Bronchial epithelial cell (primary cell): ENCODE data around the gene SGPL1. TPM values are rescaled to one million over a fixed set of nuclear protein-coding genes. Genes with fewer than 3 reads are reported as not detected.

Source experiments
- DNase-seq: peaks from one replicate; pipeline ENCODE4 v3.0.0-alpha.2; 2010; ENCODE audit warnings: low read depth
- FAIRE-seq: peaks from 2 replicates; lab custom pipeline; 2011; peaks lifted over from hg19 to GRCh38; lab: Jason Lieb, UNC
- H3K27me3 ChIP-seq: 2 replicates; pipeline ENCODE4 v1.5.1; 2011; ENCODE audit warnings: low read length; ENCODE audit not compliant: control insufficient read depth, insufficient read depth
- H3K36me3 ChIP-seq: 2 replicates; pipeline ENCODE4 v1.5.1; 2011; ENCODE audit warnings: low read length; ENCODE audit not compliant: control insufficient read depth, insufficient read depth
- H3K4me3 ChIP-seq: 2 replicates; pipeline ENCODE4 v1.5.1; 2011; ENCODE audit warnings: mild to moderate bottlenecking, low read depth, low read length, control low read depth
- total RNA-seq: library from RNA; depleted of rRNA; stranded (reverse); fragments of >200 nt; gene quantifications from 2 replicates; pipeline ENCODE4 v1.2.1, GENCODE V29; 2014
- TF ChIP-seq, protein P1 (sequence below): IDR thresholded peaks from 2 replicates; pipeline ENCODE4 v1.5.1; 2011; ENCODE audit warnings: mild to moderate bottlenecking, moderate library complexity, low read length, control low read depth, inconsistent platforms; ENCODE audit not compliant: insufficient read depth, severe bottlenecking

The SGPL1 gene
- total RNA-seq, 1 donor from 2014 or later, result 82.9 TPM

DNA sequence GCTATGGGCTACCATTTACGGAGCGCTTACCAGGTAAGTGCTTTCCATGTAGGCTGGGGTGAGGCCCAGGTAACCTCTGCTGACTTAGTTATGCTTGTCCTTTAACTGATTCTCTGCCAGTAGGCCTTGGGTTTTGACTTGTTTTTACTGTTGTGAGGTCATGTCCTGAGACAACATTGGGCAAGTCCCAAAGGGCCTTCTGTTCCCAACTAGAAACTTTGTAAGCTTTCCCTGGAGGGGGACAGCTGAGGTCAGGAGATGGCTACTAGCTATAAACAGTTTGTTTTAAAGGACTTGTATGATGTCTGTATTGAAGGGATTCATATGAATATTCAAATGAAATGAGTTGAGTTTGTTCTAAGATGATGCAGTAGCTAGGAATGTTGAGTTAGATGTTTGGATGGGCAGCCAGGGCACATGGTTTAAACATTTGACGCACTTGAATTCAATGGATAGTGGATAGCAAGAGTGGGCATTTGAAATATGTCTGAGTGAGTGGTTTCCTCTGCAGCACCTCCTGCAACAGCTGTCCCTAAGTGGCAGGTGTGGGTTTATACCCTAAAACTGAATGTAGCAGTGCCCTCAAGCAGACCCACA, 10.0 kb upstream of the SGPL1 start:
- no peaks in the 10 kb centered on the region for H3K27me3 ChIP-seq
- FAIRE-seq, result peak; percentile 62
- TF ChIP-seq, protein P1, sequence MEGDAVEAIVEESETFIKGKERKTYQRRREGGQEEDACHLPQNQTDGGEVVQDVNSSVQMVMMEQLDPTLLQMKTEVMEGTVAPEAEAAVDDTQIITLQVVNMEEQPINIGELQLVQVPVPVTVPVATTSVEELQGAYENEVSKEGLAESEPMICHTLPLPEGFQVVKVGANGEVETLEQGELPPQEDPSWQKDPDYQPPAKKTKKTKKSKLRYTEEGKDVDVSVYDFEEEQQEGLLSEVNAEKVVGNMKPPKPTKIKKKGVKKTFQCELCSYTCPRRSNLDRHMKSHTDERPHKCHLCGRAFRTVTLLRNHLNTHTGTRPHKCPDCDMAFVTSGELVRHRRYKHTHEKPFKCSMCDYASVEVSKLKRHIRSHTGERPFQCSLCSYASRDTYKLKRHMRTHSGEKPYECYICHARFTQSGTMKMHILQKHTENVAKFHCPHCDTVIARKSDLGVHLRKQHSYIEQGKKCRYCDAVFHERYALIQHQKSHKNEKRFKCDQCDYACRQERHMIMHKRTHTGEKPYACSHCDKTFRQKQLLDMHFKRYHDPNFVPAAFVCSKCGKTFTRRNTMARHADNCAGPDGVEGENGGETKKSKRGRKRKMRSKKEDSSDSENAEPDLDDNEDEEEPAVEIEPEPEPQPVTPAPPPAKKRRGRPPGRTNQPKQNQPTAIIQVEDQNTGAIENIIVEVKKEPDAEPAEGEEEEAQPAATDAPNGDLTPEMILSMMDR, result no peak

DNA sequence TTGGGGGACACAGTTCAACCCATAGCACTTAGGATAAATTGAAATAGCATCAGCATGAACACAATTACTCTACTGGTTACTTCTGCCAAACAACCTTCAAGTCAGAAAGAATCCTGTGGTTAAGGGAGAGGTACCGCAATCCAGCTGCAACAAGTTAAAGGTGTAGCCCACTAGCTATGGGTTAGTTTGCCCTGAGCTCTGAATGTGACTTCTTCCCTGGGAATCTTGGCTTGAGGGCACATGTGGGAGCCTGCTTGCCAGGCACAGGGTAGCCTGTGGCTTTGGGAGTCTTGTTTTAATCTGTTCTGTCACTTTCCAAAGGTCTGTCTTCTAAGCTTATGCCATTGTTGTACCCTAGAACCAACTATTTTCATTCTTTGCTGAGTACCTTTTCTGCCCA, 8.9 kb upstream of the SGPL1 start:
- DNase-seq (no peak), FAIRE-seq (no peak)
- TF ChIP-seq, protein P1, result no peak
- no peaks in the 10 kb centered on the region for H3K36me3 ChIP-seq
- H3K27me3 ChIP-seq, result no peaks in the 10 kb centered on the region
- no peak overlapping the region for H3K4me3 ChIP-seq

More for the DNA sequence above, 10.0 kb upstream of the SGPL1 start:
- H3K4me3 ChIP-seq, result no peak overlapping the region
- no peaks in the 10 kb centered on the region for H3K36me3 ChIP-seq
- DNase-seq, result no peak

DNA sequence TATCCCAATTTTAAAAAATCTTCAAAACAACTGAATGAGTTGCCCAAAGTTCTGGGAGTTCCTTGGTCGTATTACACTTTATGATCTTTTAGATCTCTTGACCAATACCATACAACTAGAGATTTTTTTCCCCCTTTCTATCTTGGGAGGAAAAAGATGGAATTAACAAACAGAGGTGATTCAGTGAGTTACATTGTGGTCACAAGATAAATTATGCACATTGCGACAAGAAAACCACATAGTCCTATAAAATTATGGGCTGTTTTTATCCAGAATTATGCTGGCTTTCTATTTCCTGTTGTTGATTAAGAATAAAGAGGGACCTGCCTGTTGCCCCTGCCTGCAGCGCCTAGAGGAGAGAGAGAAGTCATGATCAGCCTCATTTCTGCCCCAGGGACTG, 8.2 kb upstream of the SGPL1 start:
- DNase-seq (no peak), FAIRE-seq (no peak)
- Histone ChIP-seq H3K27me3 (no peaks in the 10 kb centered on the region), H3K36me3 (no peaks in the 10 kb centered on the region), H3K4me3 (no peak overlapping the region)
- TF ChIP-seq, protein P1, result no peak

DNA sequence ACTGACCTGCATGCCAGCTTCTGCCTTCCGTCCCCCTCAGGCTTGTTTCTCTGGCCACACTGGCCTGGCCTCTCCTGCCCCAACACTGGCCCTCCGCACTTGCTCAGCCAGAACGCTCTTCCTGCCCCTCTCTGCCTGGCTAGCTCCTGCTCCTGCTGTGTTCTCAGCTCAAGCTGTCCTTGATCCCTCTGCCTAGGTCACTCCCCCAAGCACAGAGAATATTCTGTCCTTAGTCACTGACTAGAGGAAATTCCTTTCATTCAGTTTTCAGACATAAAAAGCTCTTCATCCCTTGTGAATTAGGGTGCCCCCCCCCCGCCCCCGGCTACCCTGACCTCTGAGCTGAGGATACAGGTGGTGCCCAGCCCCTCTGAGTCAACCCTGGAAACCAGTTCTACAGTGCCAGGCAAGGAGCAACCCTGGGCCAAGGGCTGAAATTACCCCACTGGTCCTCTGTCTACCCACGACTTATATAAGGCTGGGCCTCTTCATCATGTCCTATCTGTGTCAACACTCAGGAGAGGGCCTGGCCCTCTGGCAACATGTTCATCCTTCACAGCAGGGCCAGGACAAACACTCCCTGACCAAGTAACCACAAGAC, 6.6 kb upstream of the SGPL1 start:
- H3K27me3 ChIP-seq, result no peaks in the 10 kb centered on the region

DNA sequence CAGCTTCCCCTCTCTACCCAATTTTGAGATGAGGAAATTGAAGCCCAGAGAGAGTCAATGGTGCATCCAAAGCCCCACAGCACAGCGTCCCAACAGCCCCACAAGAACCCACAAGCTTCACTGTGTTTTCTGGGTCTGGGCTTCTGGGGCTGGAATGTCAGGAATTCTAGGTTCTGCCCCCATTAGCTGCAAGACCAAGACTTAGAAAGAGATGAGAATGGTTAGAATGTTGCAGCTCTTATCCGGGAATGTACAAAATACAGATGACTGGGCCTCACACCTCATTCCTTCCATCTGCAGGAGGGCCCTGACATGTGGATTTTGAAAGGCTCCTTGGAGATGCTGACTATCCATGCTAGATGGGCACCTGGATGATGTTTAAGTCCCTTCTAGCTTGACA, 6.0 kb upstream of the SGPL1 start:
- TF ChIP-seq, protein P1, result no peak

More for the DNA sequence above, 6.6 kb upstream of the SGPL1 start:
- DNase-seq, result peak; percentile 28
- Histone ChIP-seq H3K4me3 (no peak overlapping the region), H3K36me3 (no peaks in the 10 kb centered on the region)
- no peak for FAIRE-seq
- TF ChIP-seq, protein P1, result no peak

More for the DNA sequence above, 6.0 kb upstream of the SGPL1 start:
- DNase-seq (no peak), FAIRE-seq (no peak)
- Histone ChIP-seq H3K4me3 (no peak overlapping the region), H3K27me3 (no peaks in the 10 kb centered on the region), H3K36me3 (no peaks in the 10 kb centered on the region)
